Vagina (tissue), 2 donors: ENCODE measurements around the gene UMPS.

ENCODE experiments used
- POLR2A ChIP-seq, 2 donors: fragments of 450-650 bp; IDR thresholded peaks; one replicate each; pipeline ENCODE4 v1.6.1; 2017; ENCODE audit warnings: antibody characterized with exemption in 2 of 2, mild to moderate bottlenecking in 2 of 2, moderate library complexity in 2 of 2
- POLR2AphosphoS5 ChIP-seq, 2 donors: sonication (generic); formaldehyde crosslinking; IDR thresholded peaks; one replicate each; pipeline ENCODE4 v1.9.0; 2017; ENCODE audit warnings: antibody characterized with exemption in 2 of 2, mild to moderate bottlenecking in 2 of 2, low read depth in 1 of 2; ENCODE audit not compliant: insufficient read depth in 1 of 2
- TF ChIP-seq, protein P1 (sequence below), 3 experiments: fragments of 450-650 bp in 2 of 3; fragments of 200-600 bp in 1 of 3; sonication (generic) in 1 of 3; IDR thresholded peaks; one replicate each; pipeline ENCODE4 v1.5.1; 2017 to 2019; ENCODE audit warnings: antibody characterized with exemption in 3 of 3, mild to moderate bottlenecking in 2 of 3, moderate library complexity in 2 of 3

DNA sequence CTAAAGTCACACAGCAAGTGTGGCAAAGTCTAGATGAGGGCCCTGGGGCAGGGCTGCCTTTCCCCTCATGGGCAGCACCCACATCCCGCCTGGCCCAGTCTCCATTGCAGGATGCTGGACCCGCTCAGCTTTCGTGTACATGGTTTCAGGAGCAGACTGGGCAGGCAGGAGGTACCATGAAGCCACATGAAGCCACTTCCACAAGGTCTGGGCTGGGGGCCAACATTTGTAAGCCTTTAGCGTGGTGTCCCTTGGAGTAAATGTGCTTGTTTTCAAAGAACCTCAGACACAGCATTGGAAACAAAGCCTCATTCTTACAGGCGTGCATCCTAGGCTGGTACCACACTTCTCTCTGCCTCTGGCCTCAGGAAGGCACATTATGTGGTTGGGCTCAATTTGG is 34.5 kb downstream of the UMPS start:
- TF ChIP-seq, protein P1, sequence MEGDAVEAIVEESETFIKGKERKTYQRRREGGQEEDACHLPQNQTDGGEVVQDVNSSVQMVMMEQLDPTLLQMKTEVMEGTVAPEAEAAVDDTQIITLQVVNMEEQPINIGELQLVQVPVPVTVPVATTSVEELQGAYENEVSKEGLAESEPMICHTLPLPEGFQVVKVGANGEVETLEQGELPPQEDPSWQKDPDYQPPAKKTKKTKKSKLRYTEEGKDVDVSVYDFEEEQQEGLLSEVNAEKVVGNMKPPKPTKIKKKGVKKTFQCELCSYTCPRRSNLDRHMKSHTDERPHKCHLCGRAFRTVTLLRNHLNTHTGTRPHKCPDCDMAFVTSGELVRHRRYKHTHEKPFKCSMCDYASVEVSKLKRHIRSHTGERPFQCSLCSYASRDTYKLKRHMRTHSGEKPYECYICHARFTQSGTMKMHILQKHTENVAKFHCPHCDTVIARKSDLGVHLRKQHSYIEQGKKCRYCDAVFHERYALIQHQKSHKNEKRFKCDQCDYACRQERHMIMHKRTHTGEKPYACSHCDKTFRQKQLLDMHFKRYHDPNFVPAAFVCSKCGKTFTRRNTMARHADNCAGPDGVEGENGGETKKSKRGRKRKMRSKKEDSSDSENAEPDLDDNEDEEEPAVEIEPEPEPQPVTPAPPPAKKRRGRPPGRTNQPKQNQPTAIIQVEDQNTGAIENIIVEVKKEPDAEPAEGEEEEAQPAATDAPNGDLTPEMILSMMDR (IDR thresholded peaks at IDR 0.05) = no peak
- TF ChIP-seq POLR2A (IDR thresholded peaks at IDR 0.05) = no peak
- no peak for TF ChIP-seq POLR2AphosphoS5 (IDR thresholded peaks at IDR 0.05; ENCODE audit: insufficient read depth in 1 of 2, low read depth in 1 of 2)
